ENCODE results near the gene BRD7. TPM values are rescaled to one million over a fixed set of nuclear protein-coding genes. Genes with fewer than 3 reads are reported as not detected.

Gene BRD7
- total and polyA plus RNA-seq, 4 donors = 13.3 to 34.3 (median 14.1) TPM

DNA sequence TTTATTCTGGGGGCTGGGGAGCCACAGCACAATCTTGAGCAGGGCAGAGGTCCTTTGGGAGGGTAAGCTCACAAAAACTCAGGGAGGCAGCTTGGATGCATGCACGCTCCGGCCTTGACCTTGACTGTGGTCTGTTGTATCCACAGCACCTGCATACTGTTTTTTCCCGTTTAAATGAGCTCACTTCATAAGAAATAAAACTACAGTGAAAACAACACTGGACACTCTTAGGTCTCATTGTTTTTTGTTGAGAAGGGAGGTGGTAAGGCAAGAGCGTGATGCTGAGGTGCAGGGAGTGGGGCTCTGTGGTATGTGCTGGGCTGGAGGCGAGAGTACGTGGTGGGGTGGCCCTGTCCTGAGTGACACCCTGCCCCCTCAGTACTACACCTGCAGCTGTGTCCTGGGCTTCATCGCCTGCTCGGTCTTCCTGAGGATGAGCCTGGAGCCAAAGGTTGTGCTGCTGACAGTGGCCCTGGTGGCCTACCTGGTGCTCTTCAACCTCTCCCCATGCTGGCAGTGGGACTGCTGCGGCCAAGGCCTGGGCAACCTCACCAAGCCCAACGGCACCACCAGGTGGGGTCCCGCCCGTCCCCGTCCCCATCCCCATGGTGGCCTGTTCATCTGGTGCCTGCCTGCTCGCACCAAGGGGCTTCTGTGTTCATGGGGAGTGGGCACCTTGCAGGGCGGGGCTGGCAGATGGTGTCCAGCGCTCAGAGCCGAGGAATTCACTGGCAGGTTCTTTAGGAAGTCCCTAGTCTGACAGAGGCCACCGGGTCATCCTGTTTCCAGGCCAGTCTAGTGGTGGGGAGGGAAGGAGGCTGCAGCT, 58.3 kb downstream of the BRD7 start:
- no peak for DNase-seq (ENCODE audit: low spot score)
- Histone ChIP-seq H3K36me3 (ENCODE audit: control insufficient read depth in 4 of 4, insufficient read depth in 3 of 4, low read depth in 1 of 4, low read length in 3 of 4) (peaks cover 0 to 17% (median 9%) of the 10 kb centered on the region in 4 donors), H3K9me3 (ENCODE audit: control insufficient read depth in 4 of 4, low read length in 3 of 4) (no peaks in the 10 kb centered on the region), H3K27ac (ENCODE audit: low read depth in 1 of 2, low read length in 2 of 2) (no peak overlapping the region), H3K9ac (ENCODE audit: low read depth in 1 of 2, low read length in 2 of 2) (no peak overlapping the region), H3K27me3 (ENCODE audit: control insufficient read depth in 4 of 4, insufficient read depth in 4 of 4, low read length in 3 of 4) (no peaks in the 10 kb centered on the region), H3K4me3 (ENCODE audit: low read depth in 1 of 3, low read length in 3 of 3) (no peak overlapping the region), H3K4me1 (ENCODE audit: control insufficient read depth in 4 of 4, insufficient read depth in 4 of 4, low read length in 3 of 4) (no peaks in the 10 kb centered on the region)
- WGBS = 83% methylated on average over 18 of the region's 18 CpGs
- TF ChIP-seq, protein P1, sequence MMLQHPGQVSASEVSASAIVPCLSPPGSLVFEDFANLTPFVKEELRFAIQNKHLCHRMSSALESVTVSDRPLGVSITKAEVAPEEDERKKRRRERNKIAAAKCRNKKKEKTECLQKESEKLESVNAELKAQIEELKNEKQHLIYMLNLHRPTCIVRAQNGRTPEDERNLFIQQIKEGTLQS (IDR thresholded peaks at IDR 0.05) = no peak
- TF ChIP-seq JUND (IDR thresholded peaks at IDR 0.05) (no peak), SP1 (IDR thresholded peaks at IDR 0.05) (no peak), ZBTB33 (IDR thresholded peaks at IDR 0.05) (no peak), GABPA (IDR thresholded peaks at IDR 0.05 in 1 of 2, conservative IDR thresholded peaks at IDR 0.05 in 1 of 2) (no peak), TAF1 (conservative IDR thresholded peaks at IDR 0.05) (no peak), NR2F2 (IDR thresholded peaks at IDR 0.05) (no peak), HNF4G (IDR thresholded peaks at IDR 0.05) (no peak), FOXA2 (IDR thresholded peaks at IDR 0.05) (no peak), RAD21 (IDR thresholded peaks at IDR 0.05) (no peak), CTCF (IDR thresholded peaks at IDR 0.05; ENCODE audit: low read depth, low read length, missing input control) (no peak), YY1 (IDR thresholded peaks at IDR 0.05) (no peak)

DNA sequence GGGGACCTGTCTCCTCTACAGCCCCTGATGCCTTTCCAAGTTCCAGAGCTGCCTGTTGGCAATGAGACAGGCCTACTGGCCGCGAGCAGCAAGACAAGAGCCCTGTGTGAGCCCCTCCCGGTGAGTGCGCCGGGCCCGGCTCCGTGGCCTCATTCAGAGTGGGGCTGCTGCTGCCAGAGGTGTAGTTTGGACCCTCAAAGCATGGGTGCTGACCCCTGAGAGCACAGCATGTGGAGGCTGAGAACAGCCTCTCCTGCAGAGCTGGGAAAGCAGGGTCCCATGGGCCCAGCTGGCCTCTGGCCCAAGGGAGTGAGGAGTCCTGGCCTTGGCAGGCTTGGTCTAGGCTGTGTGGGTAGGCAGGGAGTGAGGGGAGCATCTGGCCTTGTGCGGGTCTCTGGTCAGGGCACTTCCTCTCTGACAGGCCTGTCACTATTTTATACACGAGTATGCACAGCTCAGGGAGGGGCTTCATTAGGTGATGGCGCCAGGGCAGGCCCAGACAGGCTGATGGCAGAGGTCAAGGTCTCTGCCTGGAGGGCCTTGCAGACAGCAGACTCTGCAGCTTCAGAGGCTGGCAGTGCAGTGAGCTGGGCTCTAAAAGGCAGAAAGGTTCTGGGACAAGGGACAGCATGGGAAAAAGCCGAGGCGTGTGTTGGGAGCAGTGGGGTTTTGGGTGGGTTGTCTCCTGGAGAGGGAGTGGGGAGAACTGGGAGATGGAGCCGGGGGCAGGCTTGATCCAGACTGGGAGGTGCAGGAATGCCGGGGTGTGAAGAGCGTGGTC, 59.1 kb downstream of the BRD7 start:
- Histone ChIP-seq H3K27ac (ENCODE audit: low read depth in 1 of 2, low read length in 2 of 2) (no peak overlapping the region), H3K9me3 (ENCODE audit: control insufficient read depth in 4 of 4, low read length in 3 of 4) (no peaks in the 10 kb centered on the region), H3K36me3 (ENCODE audit: control insufficient read depth in 4 of 4, insufficient read depth in 3 of 4, low read depth in 1 of 4, low read length in 3 of 4) (peaks cover 0 to 9% (median 4%) of the 10 kb centered on the region in 4 donors), H3K9ac (ENCODE audit: low read depth in 1 of 2, low read length in 2 of 2) (no peak overlapping the region), H3K27me3 (ENCODE audit: control insufficient read depth in 4 of 4, insufficient read depth in 4 of 4, low read length in 3 of 4) (no peaks in the 10 kb centered on the region), H3K4me1 (ENCODE audit: control insufficient read depth in 4 of 4, insufficient read depth in 4 of 4, low read length in 3 of 4) (no peaks in the 10 kb centered on the region), H3K4me3 (ENCODE audit: low read depth in 1 of 3, low read length in 3 of 3) (no peak overlapping the region)
- no peak for DNase-seq (ENCODE audit: low spot score)
- 79% methylated on average over 15 of the region's 15 CpGs for WGBS
- no peak for TF ChIP-seq TAF1 (conservative IDR thresholded peaks at IDR 0.05)
- TF ChIP-seq CTCF (IDR thresholded peaks at IDR 0.05; ENCODE audit: low read depth, low read length, missing input control) = no peak
- no peak for TF ChIP-seq HNF4G (IDR thresholded peaks at IDR 0.05)
- no peak for TF ChIP-seq RXRA (IDR thresholded peaks at IDR 0.05)
- no peak for TF ChIP-seq JUND (IDR thresholded peaks at IDR 0.05)
- TF ChIP-seq ZBTB33 (IDR thresholded peaks at IDR 0.05) = no peak
- TF ChIP-seq, protein P1 (IDR thresholded peaks at IDR 0.05) = no peak
- TF ChIP-seq MAX (IDR thresholded peaks at IDR 0.05) = no peak
- TF ChIP-seq HNF4A (conservative IDR thresholded peaks at IDR 0.05) = no peak
- TF ChIP-seq RAD21 (IDR thresholded peaks at IDR 0.05) = no peak
- no peak for TF ChIP-seq NR2F2 (IDR thresholded peaks at IDR 0.05)
- no peak for TF ChIP-seq SP1 (IDR thresholded peaks at IDR 0.05)
- TF ChIP-seq GABPA (IDR thresholded peaks at IDR 0.05 in 1 of 2, conservative IDR thresholded peaks at IDR 0.05 in 1 of 2) = no peak

All from liver (tissue), 9 donors.